Measurements from ENCODE around the gene FGD5.
A peak's percentile ranks its signal among the peaks of the same experiment; 100 is the strongest.

FGD5 gene

GRCh38 chr3:14907043-14907966 is 88.5 kb downstream of the FGD5 start:
- no peak for DNase-seq

GRCh38 chr3:14909250-14909649 is 90.5 kb downstream of the FGD5 start:
- DNase-seq, result no peak

- no peak for DNase-seq
These were observed 92.9 kb downstream of the FGD5 start for GRCh38 chr3:14911651-14912050.

- DNase-seq, result no peak
These were observed 94.5 kb downstream of the FGD5 start for GRCh38 chr3:14913071-14913925.

GRCh38 chr3:14913926-14914778 is 95.4 kb downstream of the FGD5 start:
- DNase-seq, result no peak

GRCh38 chr3:14914779-14915117 is 96.0 kb downstream of the FGD5 start:
- no peak for DNase-seq

- DNase-seq, result peak; percentile 31
These were observed 97.0 kb downstream of the FGD5 start for GRCh38 chr3:14915636-14916222.

- DNase-seq, result no peak
These were observed 99.6 kb downstream of the FGD5 start for GRCh38 chr3:14918356-14918860.

GRCh38 chr3:14920536-14920935 is 101.8 kb downstream of the FGD5 start:
- DNase-seq, result no peak

GRCh38 chr3:14921034-14921616 is 102.4 kb downstream of the FGD5 start:
- peak; percentile 83 for DNase-seq

GRCh38 chr3:14921811-14922705 is 103.3 kb downstream of the FGD5 start:
- no peak for DNase-seq

- DNase-seq, result no peak
These were observed 104.1 kb downstream of the FGD5 start for GRCh38 chr3:14922863-14923262.

- DNase-seq, result no peak
These were observed 104.7 kb downstream of the FGD5 start for GRCh38 chr3:14923476-14923875.

- peak; percentile 59 for DNase-seq
These were observed 107.2 kb downstream of the FGD5 start for GRCh38 chr3:14925729-14926591.

- DNase-seq, result no peak
These were observed 107.8 kb downstream of the FGD5 start for GRCh38 chr3:14926592-14926991.

- no peak for DNase-seq
These were observed 108.5 kb downstream of the FGD5 start for GRCh38 chr3:14927308-14927707.

- DNase-seq, result no peak
These were observed 110.7 kb downstream of the FGD5 start for GRCh38 chr3:14929310-14930074.

GRCh38 chr3:14933820-14934425 is 115.2 kb downstream of the FGD5 start:
- no peak for DNase-seq

All from CD4-positive, alpha-beta T cell treated with Interleukin-17A for 1 hour (primary cell).